Subcutaneous abdominal adipose tissue (tissue), 5 donors: Measurements from ENCODE around the gene FAM222B.

Experiments used
- H3K27ac ChIP-seq: one replicate; pipeline ENCODE4 v1.7.0; 2013; ENCODE audit warnings: low read depth, mild to moderate bottlenecking, inconsistent platforms, low read length, moderate library complexity
- H3K27me3 ChIP-seq, 5 donors: one replicate each; pipeline ENCODE4 v1.7.0; 2013; ENCODE audit warnings: low read length in 5 of 5, inconsistent platforms in 1 of 5; ENCODE audit not compliant: control insufficient read depth in 5 of 5, insufficient read depth in 4 of 5
- H3K36me3 ChIP-seq, 5 donors: one replicate each; pipeline ENCODE4 v1.7.0; 2013; ENCODE audit warnings: low read length in 5 of 5; ENCODE audit not compliant: control insufficient read depth in 5 of 5, insufficient read depth in 5 of 5
- H3K4me1 ChIP-seq, 5 donors: one replicate each; pipeline ENCODE4 v1.7.0; 2013; ENCODE audit warnings: low read length in 5 of 5, mild to moderate bottlenecking in 3 of 5, moderate library complexity in 1 of 5; ENCODE audit not compliant: control insufficient read depth in 5 of 5, insufficient read depth in 5 of 5
- H3K4me3 ChIP-seq, 5 donors: one replicate each; pipeline ENCODE4 v1.7.0; 2013; ENCODE audit warnings: low read length in 5 of 5, low read depth in 1 of 5
- H3K9ac ChIP-seq, 5 donors: one replicate each; pipeline ENCODE4 v1.7.0; 2013; ENCODE audit warnings: low read length in 5 of 5, mild to moderate bottlenecking in 4 of 5, moderate library complexity in 3 of 5
- H3K9me3 ChIP-seq, 5 donors: one replicate each; pipeline ENCODE4 v1.7.0; 2013; ENCODE audit warnings: low read length in 5 of 5; ENCODE audit not compliant: control insufficient read depth in 5 of 5
- donor health status: healthy.
- donor health status: healthy.
- donor health status: healthy.
- donor health status: healthy.
- donor health status: healthy.

The FAM222B gene

GRCh38 chr17:28747801-28748750, 94.5 kb downstream of the FAM222B start:
- Histone ChIP-seq H3K27ac (no peak overlapping the region), H3K4me3 (no peak overlapping the region), H3K9ac (no peak overlapping the region), H3K4me1 (peaks cover 0 to 40% (median 33%) of the 10 kb centered on the region in 5 donors), H3K27me3 (no peaks in the 10 kb centered on the region), H3K36me3 (peaks cover 0 to 20% (median 19%) of the 10 kb centered on the region in 5 donors), H3K9me3 (no peaks in the 10 kb centered on the region)

- H3K4me1 ChIP-seq, result peaks cover 0 to 43% (median 37%) of the 10 kb centered on the region in 5 donors
- H3K27ac ChIP-seq, result no peak overlapping the region
- no peak overlapping the region for H3K4me3 ChIP-seq
- H3K27me3 ChIP-seq, result no peaks in the 10 kb centered on the region
- no peak overlapping the region for H3K9ac ChIP-seq
- H3K9me3 ChIP-seq, result no peaks in the 10 kb centered on the region
- peaks cover 0 to 20% (median 19%) of the 10 kb centered on the region in 5 donors for H3K36me3 ChIP-seq
Observed at GRCh38 chr17:28747051-28747691, 95.4 kb downstream of the FAM222B start.

DNA sequence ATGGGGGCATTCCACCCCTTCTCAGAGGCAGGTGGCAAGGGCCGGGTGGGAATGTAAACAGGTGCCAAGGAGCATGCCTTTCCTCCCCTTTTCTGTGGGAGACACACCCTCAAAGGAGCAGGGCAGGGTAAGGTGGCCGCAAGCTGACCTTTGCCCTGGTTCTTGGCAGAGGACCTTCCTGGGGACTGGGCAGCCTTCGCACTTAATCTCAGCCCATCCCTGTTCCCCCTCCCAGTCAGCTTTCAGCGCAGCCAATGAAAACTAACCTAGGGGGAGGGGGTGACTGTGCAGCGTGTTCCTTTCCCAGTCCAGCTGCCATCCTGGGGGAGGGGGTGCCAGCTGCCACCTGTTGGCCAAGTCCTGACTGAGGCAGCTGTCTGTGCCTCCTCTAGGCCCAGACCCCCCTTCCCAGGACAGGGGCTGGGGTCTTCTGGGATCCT, 96.0 kb downstream of the FAM222B start:
- Histone ChIP-seq H3K4me1 (peaks cover 0 to 44% (median 42%) of the 10 kb centered on the region in 5 donors), H3K9me3 (no peaks in the 10 kb centered on the region), H3K36me3 (peaks cover 0 to 20% (median 19%) of the 10 kb centered on the region in 5 donors), H3K4me3 (no peak overlapping the region), H3K27me3 (no peaks in the 10 kb centered on the region), H3K9ac (no peak overlapping the region), H3K27ac (no peak overlapping the region)

- Histone ChIP-seq H3K4me1 (peaks cover 0 to 49% (median 44%) of the 10 kb centered on the region in 5 donors), H3K4me3 (peak overlapping the region in 2 of 5 donors; percentile 26 to 70), H3K27me3 (no peaks in the 10 kb centered on the region), H3K9me3 (no peaks in the 10 kb centered on the region), H3K36me3 (peaks cover 0 to 20% (median 19%) of the 10 kb centered on the region in 5 donors), H3K27ac (peak overlapping the region; percentile 46), H3K9ac (peak overlapping the region in 1 of 5 donors; percentile 74)
Observed at GRCh38 chr17:28745786-28746411, 96.7 kb downstream of the FAM222B start.

DNA sequence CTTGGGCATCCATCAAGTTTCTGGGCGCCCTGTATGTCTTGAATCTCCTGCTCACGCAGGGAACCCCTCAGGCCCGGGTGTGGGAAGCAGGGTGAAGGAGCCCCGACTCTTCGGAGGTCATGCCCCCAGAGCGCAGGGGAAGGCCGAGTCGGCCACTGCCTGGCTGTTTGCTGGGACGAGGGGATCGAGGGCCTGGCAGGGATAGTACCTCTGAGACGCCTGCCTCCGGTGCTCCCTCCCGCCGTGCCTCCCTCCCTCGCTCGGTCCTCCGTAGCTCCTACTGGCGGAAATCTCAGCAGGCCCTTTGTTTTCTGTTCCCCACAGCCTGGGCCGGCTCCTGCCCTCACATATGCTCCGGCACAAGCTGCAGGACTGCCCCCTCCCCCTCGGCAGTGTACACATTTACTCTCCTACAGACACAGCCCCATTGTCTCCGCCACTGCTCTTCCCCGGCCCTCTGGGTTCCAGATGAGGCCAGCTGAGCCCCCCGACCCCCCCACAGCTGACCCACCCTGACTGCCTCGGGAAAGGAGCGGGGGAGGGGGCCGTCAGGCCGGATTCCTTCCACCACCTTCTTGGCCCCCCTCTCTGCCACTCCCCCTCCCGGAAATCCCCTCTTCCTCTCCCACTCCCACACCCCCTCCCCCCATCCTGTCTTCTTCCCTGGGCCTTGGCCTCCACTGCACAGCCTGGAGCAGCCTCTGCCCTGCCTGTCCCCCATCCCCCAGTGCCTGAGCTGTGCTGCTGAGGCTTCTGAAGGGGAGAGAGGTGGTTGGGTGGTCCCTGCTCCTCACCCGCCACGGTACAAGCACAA, 97.4 kb downstream of the FAM222B start:
- Histone ChIP-seq H3K9me3 (no peaks in the 10 kb centered on the region), H3K27me3 (no peaks in the 10 kb centered on the region), H3K27ac (peak overlapping the region; percentile 46), H3K9ac (peak overlapping the region; percentile 16 to 74 (median 68)), H3K36me3 (peaks cover 0 to 20% (median 19%) of the 10 kb centered on the region in 5 donors), H3K4me3 (peak overlapping the region; percentile 58 to 71 (median 70)), H3K4me1 (peaks cover 0 to 54% (median 44%) of the 10 kb centered on the region in 5 donors)

DNA sequence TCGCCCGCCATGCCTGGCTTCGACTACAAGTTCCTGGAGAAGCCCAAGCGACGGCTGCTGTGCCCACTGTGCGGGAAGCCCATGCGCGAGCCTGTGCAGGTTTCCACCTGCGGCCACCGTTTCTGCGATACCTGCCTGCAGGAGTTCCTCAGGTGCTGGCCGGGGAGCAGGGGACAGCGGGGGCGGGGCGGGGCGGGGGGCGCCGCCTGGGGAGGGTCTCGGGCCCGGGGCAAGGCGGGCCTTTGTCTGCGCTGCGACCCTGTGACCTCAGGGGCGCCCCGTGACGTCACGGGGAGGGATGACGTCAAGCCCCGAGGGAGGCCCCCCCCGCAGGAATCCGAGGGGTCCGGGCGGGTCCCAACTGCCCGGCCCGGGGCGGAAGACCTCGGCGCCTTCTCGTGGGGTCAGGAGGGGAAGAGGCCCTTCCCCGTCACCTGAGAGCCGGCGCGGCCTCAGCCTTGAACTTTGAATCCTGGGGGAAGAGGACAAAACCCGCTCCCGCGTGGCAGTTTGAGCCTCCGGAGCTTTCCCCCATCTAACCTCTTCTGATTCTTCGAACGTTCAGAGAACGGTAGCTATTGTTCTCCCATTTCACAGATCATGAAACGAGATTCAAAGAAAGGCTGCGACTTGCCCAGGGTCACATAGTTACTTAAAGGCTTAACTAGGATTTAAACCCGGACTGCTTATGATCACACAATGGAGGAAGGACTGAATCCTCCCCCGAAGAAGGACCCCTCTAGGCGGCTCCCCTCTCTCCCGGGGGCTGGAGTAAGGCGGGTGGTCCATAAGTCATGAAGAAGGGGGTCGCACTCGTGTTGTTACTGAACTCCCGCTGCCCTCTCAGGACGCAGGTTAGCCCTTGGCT, 98.3 kb downstream of the FAM222B start:
- Histone ChIP-seq H3K4me3 (peak overlapping the region; percentile 65 to 71 (median 70)), H3K27ac (peak overlapping the region; percentile 46), H3K27me3 (no peaks in the 10 kb centered on the region), H3K4me1 (peaks cover 0 to 54% (median 43%) of the 10 kb centered on the region in 5 donors), H3K9ac (peak overlapping the region; percentile 16 to 74 (median 68)), H3K9me3 (no peaks in the 10 kb centered on the region), H3K36me3 (peaks cover 0 to 20% (median 18%) of the 10 kb centered on the region in 5 donors)

DNA sequence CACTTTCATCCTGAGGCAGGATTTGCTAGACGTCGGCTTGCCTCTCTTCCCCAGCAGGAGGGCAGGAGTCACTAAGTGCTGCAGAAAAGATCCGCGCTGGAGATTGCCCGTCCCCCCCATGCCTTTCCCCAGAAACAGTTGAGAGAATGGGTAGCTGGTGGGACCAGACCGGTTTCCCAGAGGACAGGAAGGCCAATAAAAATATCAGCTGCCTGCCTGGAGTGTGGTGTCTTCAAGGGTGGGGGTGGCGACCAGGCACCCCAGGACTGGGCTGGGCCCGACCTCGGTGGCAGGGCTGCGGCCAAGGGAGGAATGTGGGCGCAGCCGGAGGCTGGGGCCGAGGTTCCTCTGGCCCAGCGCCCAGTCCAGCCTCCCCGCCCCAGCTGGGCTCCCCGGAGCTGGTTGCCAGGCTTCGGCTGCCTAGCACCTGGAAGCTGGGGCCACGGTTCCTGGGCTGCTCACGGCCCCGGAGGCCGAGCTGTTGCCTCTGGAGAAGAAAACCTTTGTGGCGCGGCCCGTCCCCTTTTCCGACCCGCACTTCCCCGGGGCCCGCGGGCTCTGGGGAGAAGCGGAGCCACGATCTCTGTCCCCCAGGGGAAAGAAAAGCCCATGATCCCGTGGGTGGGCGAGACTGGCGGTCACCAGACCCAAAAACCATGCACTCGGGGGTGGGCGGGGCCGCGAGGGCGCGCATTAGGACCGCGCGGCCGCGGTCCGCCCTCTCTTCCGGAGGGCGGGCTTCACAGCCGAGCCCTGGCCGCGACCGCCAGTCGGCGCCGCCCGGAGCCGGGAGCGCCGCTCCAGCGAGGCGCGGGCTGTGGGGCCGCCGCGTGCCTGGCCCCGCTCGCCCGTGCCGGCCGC, 99.1 kb downstream of the FAM222B start, which contains the start of gene TRAF4:
Gene TRAF4, plus strand, starts transcription at position 769 of the 861 bp plus-strand sequence. CDS start 102 bp downstream, outside the sequence.
- peak within 1 kb of the TSS; percentile 16 to 82 (median 73) for H3K9ac ChIP-seq
- peaks cover 0 to 13% (median 9%) of the 10 kb centered on the region in 5 donors for H3K36me3 ChIP-seq
- H3K4me1 ChIP-seq, result peaks cover 0 to 54% (median 43%) of the 10 kb centered on the region in 5 donors
- no peaks in the 10 kb centered on the region for H3K9me3 ChIP-seq
- H3K27ac ChIP-seq, result peak within 1 kb of the TSS; percentile 60
- H3K4me3 ChIP-seq, result peak within 1 kb of the TSS; percentile 65 to 71 (median 70)
- no peaks in the 10 kb centered on the region for H3K27me3 ChIP-seq
